Fibroblast of peridontal ligament (primary cell): ENCODE results near the gene SGTA.

Source experiments
- DNase-seq: peaks from one replicate; pipeline ENCODE4 v3.0.0-alpha.2; 2010; ENCODE audit errors: extremely low read depth

SGTA gene

GRCh38 chr19:2754659-2755447 is 28.2 kb downstream of the SGTA start:
- DNase-seq = no peak

GRCh38 chr19:2751438-2751830 is 31.6 kb downstream of the SGTA start:
- no peak for DNase-seq

GRCh38 chr19:2750808-2751437 is 32.1 kb downstream of the SGTA start:
- DNase-seq = no peak

GRCh38 chr19:2747349-2747748 is 35.7 kb downstream of the SGTA start:
- DNase-seq = no peak

GRCh38 chr19:2744113-2744512 is 39.0 kb downstream of the SGTA start:
- no peak for DNase-seq

- DNase-seq = no peak
Observed at GRCh38 chr19:2743099-2743498, 40.0 kb downstream of the SGTA start.

- DNase-seq = no peak
Observed at GRCh38 chr19:2740314-2740656, 42.8 kb downstream of the SGTA start.

- DNase-seq = peak; percentile 98
Observed at GRCh38 chr19:2739602-2740313, 43.3 kb downstream of the SGTA start, which contains the start of gene SLC39A3. Gene SLC39A3 (minus strand): TSS chr19:2740017. CDS start chr19:2737257, 2,760 bp downstream.

- DNase-seq = no peak
Observed at GRCh38 chr19:2736550-2737190, 46.4 kb downstream of the SGTA start.

GRCh38 chr19:2735374-2735773 is 47.7 kb downstream of the SGTA start:
- no peak for DNase-seq

GRCh38 chr19:2734589-2735288 is 48.3 kb downstream of the SGTA start:
- no peak for DNase-seq

GRCh38 chr19:2733930-2734588 is 49.0 kb downstream of the SGTA start:
- DNase-seq = no peak

- no peak for DNase-seq
Observed at GRCh38 chr19:2732883-2733282, 50.2 kb downstream of the SGTA start.

- DNase-seq = no peak
Observed at GRCh38 chr19:2732157-2732725, 50.8 kb downstream of the SGTA start.

- DNase-seq = no peak
Observed at GRCh38 chr19:2731181-2731995, 51.7 kb downstream of the SGTA start.

- DNase-seq = no peak
Observed at GRCh38 chr19:2729943-2730818, 52.9 kb downstream of the SGTA start.

- DNase-seq = no peak
Observed at GRCh38 chr19:2728783-2729387, 54.2 kb downstream of the SGTA start.

- DNase-seq = no peak
Observed at GRCh38 chr19:2727640-2727944, 55.5 kb downstream of the SGTA start.
